ENCODE data around the gene CDYL2.
A peak's percentile ranks its signal among the peaks of the same experiment; 100 is the strongest.

Gene CDYL2

GRCh38 chr16:80591071-80591915 lies 213.1 kb downstream of the CDYL2 start:
- peak; percentile 13 to 27 for DNase-seq

GRCh38 chr16:80587071-80587470 lies 217.3 kb downstream of the CDYL2 start:
- DNase-seq, result no peak

- DNase-seq, result no peak
These were observed 217.9 kb downstream of the CDYL2 start for GRCh38 chr16:80586476-80586875.

- DNase-seq, result no peak
These were observed 218.6 kb downstream of the CDYL2 start for GRCh38 chr16:80585764-80586163.

- DNase-seq, result peak; percentile 59 to 68
These were observed 220.9 kb downstream of the CDYL2 start for GRCh38 chr16:80583466-80583865.

GRCh38 chr16:80580109-80580832 lies 224.1 kb downstream of the CDYL2 start:
- DNase-seq, result peak; percentile 66 to 69

GRCh38 chr16:80577485-80578280 lies 226.7 kb downstream of the CDYL2 start:
- DNase-seq, result no peak

GRCh38 chr16:80576343-80576912 lies 228.0 kb downstream of the CDYL2 start:
- no peak for DNase-seq

GRCh38 chr16:80573700-80574120 lies 230.7 kb downstream of the CDYL2 start:
- no peak for DNase-seq

- DNase-seq, result no peak
These were observed 234.3 kb downstream of the CDYL2 start for GRCh38 chr16:80570106-80570478.

GRCh38 chr16:80569440-80570105 lies 234.8 kb downstream of the CDYL2 start:
- peak; percentile 76 to 82 for DNase-seq

- no peak for DNase-seq
These were observed 240.0 kb downstream of the CDYL2 start for GRCh38 chr16:80564394-80564793.

- DNase-seq, result no peak
These were observed 241.3 kb downstream of the CDYL2 start for GRCh38 chr16:80563066-80563465.

- DNase-seq, result no peak
These were observed 245.0 kb downstream of the CDYL2 start for GRCh38 chr16:80559369-80559768.

GRCh38 chr16:80557037-80557436 lies 247.4 kb downstream of the CDYL2 start:
- no peak for DNase-seq

GRCh38 chr16:80556481-80556880 lies 247.9 kb downstream of the CDYL2 start:
- no peak for DNase-seq

GRCh38 chr16:80554033-80554432 lies 250.4 kb downstream of the CDYL2 start:
- DNase-seq, result no peak

- no peak for DNase-seq
These were observed 252.1 kb downstream of the CDYL2 start for GRCh38 chr16:80552277-80552676.

Measured in stimulated activated CD4-positive, alpha-beta T cell treated with anti-CD3 and anti-CD28 coated beads, Interleukin-2, amount 100 ng/mL, for 24 hours (primary cell).